ENCODE results near the gene MISP3.

MISP3 gene

DNA sequence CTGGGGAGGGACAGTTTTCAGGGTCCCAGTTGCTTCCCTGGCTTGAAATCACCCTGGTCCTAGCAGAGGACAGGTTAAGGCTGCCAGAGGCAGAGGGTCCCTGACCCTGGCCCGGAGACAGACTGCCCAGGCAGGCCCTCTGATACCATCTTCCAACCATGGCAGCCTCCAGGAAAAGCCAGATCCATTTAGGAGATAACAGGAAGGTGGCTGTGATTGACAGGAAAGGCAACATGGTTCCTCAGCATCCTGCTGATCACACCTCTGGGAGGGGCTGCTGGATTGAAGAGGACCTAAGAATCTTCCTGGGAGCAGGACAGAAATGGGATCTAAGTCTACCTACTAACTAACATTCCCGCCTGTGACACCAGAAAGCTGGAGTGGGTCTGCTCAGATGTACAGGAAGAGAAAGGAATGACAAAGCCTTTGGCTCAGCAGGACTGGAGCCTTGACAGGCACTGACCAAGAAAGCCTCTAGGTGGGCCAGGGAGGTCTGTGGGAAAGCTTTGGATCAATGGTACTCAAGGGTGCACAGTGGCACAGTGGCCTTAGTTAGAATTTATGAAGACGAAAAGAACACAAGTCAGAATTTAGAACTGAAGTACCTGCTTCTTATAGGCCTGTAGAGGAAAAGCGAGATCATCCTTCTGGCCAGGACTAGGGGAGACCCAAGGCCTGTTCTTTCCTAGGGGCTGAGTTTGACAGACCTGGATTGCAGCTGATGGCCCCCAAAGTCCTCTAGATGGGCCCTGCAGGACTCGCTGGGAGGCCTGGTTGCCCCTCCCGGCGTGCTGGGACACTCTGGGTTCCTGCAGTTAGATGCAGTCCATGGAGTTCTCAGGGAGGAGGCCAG is 47.3 kb downstream of the MISP3 start:
- DNase-seq (ENCODE audit: low read depth, low spot score) = no peak

DNA sequence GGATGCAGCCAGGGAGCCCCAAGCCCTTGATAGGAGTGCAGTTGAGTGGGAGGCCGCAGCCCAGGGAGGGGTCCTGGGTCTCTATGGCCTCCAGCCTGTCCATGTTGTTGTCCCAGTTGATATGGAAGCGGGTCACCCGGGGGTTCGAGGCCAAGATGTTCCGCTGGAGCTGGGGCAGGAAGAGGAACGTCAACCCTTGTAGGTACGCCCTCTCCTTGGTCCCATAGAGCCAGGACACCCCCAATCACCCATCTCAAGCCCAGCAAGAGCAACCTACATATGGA is 47.9 kb downstream of the MISP3 start:
- no peak for DNase-seq (ENCODE audit: low read depth, low spot score)

DNA sequence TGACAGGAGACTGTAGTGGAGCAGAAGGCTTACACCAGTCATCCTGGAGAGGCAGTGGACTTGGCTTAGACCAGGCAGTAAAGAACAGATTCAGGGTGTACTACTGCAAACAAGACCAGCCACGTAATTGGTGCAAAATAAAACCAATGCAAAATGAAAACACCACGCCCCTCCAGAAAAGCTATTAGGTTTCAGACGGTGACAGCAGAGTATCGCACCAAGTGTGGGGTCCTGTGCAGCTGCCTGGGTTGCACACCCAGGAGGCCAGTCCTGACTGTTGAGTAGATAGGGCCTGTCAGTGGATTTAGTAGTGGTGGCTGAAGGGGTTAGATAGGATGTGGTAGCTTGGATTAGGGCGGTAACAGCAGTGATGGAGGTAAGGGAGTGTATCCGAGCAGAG is 50.3 kb downstream of the MISP3 start:
- DNase-seq (ENCODE audit: low read depth, low spot score) = no peak

Measured in ELF-1 (cell line).